IPS-20b (cell line): ENCODE data around the gene GRAMD4.

ENCODE experiments used
- H3K27ac ChIP-seq: one replicate; pipeline ENCODE4 v1.5.1; 2013; ENCODE audit warnings: low read length
- H3K27me3 ChIP-seq: 2 replicates; pipeline ENCODE4 v1.6.1; 2013; ENCODE audit warnings: mild to moderate bottlenecking, low read length, inconsistent platforms; ENCODE audit not compliant: insufficient read depth
- H3K36me3 ChIP-seq: 2 replicates; pipeline ENCODE4 v1.6.1; 2013; ENCODE audit warnings: low read depth, mild to moderate bottlenecking, inconsistent platforms, low read length, moderate library complexity; ENCODE audit not compliant: insufficient read depth
- H3K4me1 ChIP-seq: 2 replicates; pipeline ENCODE4 v1.6.1; 2013; ENCODE audit warnings: mild to moderate bottlenecking, control low read depth, inconsistent platforms, low read length, moderate library complexity; ENCODE audit not compliant: insufficient read depth
- H3K4me3 ChIP-seq: 2 replicates; pipeline ENCODE4 v1.5.1; 2013; ENCODE audit warnings: mild to moderate bottlenecking, low read length, inconsistent platforms
- H3K9ac ChIP-seq: 2 replicates; pipeline ENCODE4 v1.6.1; 2013; ENCODE audit warnings: low read depth, mild to moderate bottlenecking, inconsistent platforms, low read length, moderate library complexity
- H3K9me3 ChIP-seq: 2 replicates; pipeline ENCODE4 v1.6.1; 2013; ENCODE audit warnings: mild to moderate bottlenecking, low read depth, low read length, inconsistent platforms; ENCODE audit not compliant: insufficient read depth

The GRAMD4 gene

GRCh38 chr22:46577368-46578249, 42.6 kb upstream of the GRAMD4 start:
- Histone ChIP-seq H3K9me3 (no peaks in the 10 kb centered on the region), H3K4me1 (peaks cover 6% of the 10 kb centered on the region), H3K36me3 (no peaks in the 10 kb centered on the region), H3K9ac (peak overlapping the region; percentile 1; the same call in 1 of the 2 replicates), H3K4me3 (peak overlapping the region; percentile 66), H3K27ac (no peak overlapping the region), H3K27me3 (peaks cover 23% of the 10 kb centered on the region; the same call in 1 of the 2 replicates)

DNA sequence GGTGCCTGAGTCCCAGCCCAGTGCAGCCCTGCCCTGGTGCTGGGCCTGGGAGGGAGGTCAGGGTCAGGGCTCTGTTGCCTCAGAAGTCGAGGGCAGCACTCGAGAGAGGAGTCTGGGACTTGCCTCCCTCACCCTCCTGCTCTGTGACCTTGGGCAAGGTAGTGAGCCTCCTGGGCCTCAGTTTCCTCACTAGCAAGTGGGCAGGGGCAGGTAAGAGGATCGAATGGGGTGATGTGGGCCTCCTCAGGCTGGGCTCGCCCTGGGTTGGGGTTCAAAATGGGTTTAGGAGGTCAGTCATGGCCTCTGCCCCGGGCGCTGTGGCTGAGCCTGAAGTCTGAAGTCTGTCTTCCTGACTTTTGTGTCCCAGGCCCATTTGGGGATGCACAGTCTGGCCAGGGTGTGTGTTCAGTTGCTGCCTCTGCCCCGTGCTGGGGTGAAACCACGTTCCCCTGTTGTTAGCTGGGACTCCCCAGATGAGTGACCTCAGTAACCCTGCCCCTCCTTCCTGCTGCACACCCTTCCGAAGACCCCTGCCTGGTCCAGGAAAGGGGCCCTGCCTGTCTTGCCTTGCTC, 41.8 kb upstream of the GRAMD4 start:
- Histone ChIP-seq H3K4me1 (peaks cover 6% of the 10 kb centered on the region), H3K36me3 (no peaks in the 10 kb centered on the region), H3K9me3 (no peaks in the 10 kb centered on the region), H3K9ac (peak overlapping the region; percentile 1; the same call in 1 of the 2 replicates), H3K27me3 (peaks cover 23% of the 10 kb centered on the region; the same call in 1 of the 2 replicates), H3K4me3 (peak overlapping the region; percentile 66; the same call in 1 of the 2 replicates), H3K27ac (no peak overlapping the region)

GRCh38 chr22:46578824-46579561, 41.2 kb upstream of the GRAMD4 start:
- H3K4me3 ChIP-seq, result no peak overlapping the region
- H3K4me1 ChIP-seq, result peaks cover 6% of the 10 kb centered on the region

GRCh38 chr22:46579751-46580449, 40.3 kb upstream of the GRAMD4 start:
- H3K9me3 ChIP-seq, result no peaks in the 10 kb centered on the region
- no peak overlapping the region for H3K4me3 ChIP-seq
- H3K36me3 ChIP-seq, result no peaks in the 10 kb centered on the region
- H3K27me3 ChIP-seq, result peaks cover 28% of the 10 kb centered on the region; the same call in 1 of the 2 replicates
- no peak overlapping the region for H3K27ac ChIP-seq
- H3K9ac ChIP-seq, result no peak overlapping the region
- peaks cover 13% of the 10 kb centered on the region for H3K4me1 ChIP-seq

More at GRCh38 chr22:46578824-46579561, 41.2 kb upstream of the GRAMD4 start:
- Histone ChIP-seq H3K36me3 (no peaks in the 10 kb centered on the region), H3K9ac (no peak overlapping the region), H3K27ac (no peak overlapping the region), H3K27me3 (peaks cover 23% of the 10 kb centered on the region; the same call in 1 of the 2 replicates), H3K9me3 (no peaks in the 10 kb centered on the region)

DNA sequence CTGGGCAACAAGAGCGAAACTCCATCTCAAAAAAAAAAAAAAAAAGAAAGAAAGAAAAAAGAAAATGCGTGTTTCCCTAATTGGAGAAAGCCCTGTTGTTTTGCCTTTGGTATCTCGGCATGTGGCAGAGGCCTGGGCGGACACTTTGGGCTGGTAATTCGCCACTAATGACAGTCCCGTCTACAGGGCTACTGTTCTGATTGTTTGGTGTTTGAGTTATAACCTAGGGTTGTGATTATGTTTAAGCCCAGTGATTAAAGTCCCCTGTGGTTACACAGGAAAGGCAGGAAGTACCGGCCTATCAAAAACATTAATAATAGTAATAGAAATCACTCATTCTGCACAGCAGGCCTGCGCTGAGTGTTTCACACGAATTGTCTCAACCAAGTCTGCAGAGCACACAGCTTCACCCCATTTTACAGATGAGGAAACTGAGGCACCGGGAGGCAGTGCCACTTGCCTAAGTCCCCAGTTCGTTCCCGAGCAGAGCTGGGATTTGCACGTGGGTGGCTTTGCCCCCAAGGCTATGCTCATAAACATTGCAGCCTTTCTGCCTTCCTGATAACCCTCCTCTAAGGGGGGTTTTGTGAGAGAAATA, 39.1 kb upstream of the GRAMD4 start:
- Histone ChIP-seq H3K9me3 (no peaks in the 10 kb centered on the region), H3K4me1 (peaks cover 11% of the 10 kb centered on the region; the same call in 1 of the 2 replicates), H3K27me3 (peaks cover 22% of the 10 kb centered on the region; the same call in 1 of the 2 replicates), H3K27ac (no peak overlapping the region), H3K4me3 (no peak overlapping the region), H3K36me3 (no peaks in the 10 kb centered on the region), H3K9ac (no peak overlapping the region)

- H3K9ac ChIP-seq, result no peak overlapping the region
- peaks cover 11% of the 10 kb centered on the region; the same call in 1 of the 2 replicates for H3K4me1 ChIP-seq
Measured at GRCh38 chr22:46581538-46582244, 38.5 kb upstream of the GRAMD4 start.

GRCh38 chr22:46582281-46582933, 37.8 kb upstream of the GRAMD4 start:
- no peaks in the 10 kb centered on the region for H3K36me3 ChIP-seq
- H3K4me3 ChIP-seq, result no peak overlapping the region
- H3K27ac ChIP-seq, result no peak overlapping the region
- H3K9me3 ChIP-seq, result no peaks in the 10 kb centered on the region
- H3K4me1 ChIP-seq, result peaks cover 11% of the 10 kb centered on the region; the same call in 1 of the 2 replicates
- peaks cover 18% of the 10 kb centered on the region; the same call in 1 of the 2 replicates for H3K27me3 ChIP-seq
- H3K9ac ChIP-seq, result no peak overlapping the region

More at GRCh38 chr22:46581538-46582244, 38.5 kb upstream of the GRAMD4 start:
- Histone ChIP-seq H3K4me3 (no peak overlapping the region), H3K36me3 (no peaks in the 10 kb centered on the region), H3K27ac (no peak overlapping the region), H3K9me3 (no peaks in the 10 kb centered on the region), H3K27me3 (peaks cover 18% of the 10 kb centered on the region; the same call in 1 of the 2 replicates)

DNA sequence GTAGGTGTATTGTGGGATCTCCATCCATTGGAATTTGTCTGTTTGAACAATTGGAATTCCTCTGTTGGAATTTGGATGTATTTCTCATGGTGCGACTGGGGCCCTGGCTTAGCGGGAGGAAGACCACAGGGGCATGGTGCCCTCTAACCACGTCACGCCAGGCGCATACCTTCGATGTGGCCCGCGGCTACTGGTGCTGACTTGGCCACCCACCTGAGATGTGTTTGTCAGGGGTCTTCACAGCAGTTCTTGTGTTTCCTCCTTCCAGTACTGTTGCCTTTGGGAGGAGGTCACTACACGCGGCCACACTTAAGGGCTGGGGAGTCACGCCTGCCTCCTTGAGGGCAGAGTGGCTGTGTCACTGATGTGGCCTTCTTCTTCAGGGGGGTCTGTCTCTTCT, 36.6 kb upstream of the GRAMD4 start:
- H3K9me3 ChIP-seq, result no peaks in the 10 kb centered on the region
- no peak overlapping the region for H3K4me3 ChIP-seq
- H3K27me3 ChIP-seq, result peaks cover 8% of the 10 kb centered on the region; the same call in 1 of the 2 replicates
- no peak overlapping the region for H3K9ac ChIP-seq
- peaks cover 11% of the 10 kb centered on the region; the same call in 1 of the 2 replicates for H3K4me1 ChIP-seq
- no peaks in the 10 kb centered on the region for H3K36me3 ChIP-seq
- H3K27ac ChIP-seq, result no peak overlapping the region

DNA sequence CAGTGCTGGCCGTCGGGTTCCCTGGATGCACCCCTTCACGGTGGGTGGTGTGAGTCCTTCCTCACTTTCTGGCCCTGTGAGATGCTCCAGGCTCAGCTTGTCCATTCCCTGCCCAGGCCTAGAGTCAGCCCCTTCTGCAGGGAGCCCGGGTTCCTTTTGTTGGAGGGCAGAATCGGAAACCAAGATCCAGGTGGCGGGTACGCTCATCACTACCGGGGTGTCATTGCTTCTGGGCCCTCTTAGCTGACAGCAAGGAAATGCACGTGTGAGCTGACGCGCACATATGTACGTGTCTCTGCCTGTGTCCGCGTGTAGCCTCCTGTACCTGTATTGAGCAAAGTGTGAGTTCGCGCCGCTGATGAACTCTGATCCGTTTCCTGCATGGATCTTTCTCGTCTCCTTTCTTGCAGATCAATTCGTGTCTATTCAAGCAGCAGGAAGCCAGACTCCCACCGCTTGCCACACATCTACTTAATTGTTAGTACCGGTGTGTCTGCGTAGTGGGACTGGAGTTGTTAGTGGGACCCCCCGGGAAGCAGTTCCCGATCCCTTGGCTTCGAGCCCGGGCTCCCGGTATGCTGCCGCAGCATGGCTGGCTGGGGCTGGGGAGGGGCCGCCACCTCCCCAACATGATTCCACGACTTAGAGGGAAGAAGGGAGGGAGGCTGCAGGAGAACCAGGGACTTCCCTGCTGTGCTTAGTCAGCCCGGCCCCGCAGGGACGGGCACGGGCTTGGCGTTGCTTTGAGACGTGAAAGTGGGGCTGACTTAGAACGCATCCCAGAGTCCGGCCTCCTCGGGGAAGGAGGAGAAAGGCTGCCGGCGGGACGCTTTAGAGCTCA, 35.9 kb upstream of the GRAMD4 start:
- Histone ChIP-seq H3K36me3 (no peaks in the 10 kb centered on the region), H3K27me3 (peaks cover 6% of the 10 kb centered on the region; the same call in 1 of the 2 replicates), H3K9me3 (no peaks in the 10 kb centered on the region), H3K9ac (no peak overlapping the region), H3K27ac (no peak overlapping the region), H3K4me1 (peaks cover 11% of the 10 kb centered on the region; the same call in 1 of the 2 replicates), H3K4me3 (peak overlapping the region; percentile 27; the same call in 1 of the 2 replicates)
